OCI-LY7 (cell line): ENCODE measurements around the gene DDX39B. TPM values are rescaled to one million over a fixed set of nuclear protein-coding genes. Genes with fewer than 3 reads are reported as not detected.

Source experiments
- BruUV-seq: library from RNA; stranded (reverse); fragments of 400-500 nt; replicated peaks from 2 replicates; lab custom pipeline; 2021; lab: Mats Ljungman, UMichigan
- CTCF ChIA-PET: fragments of 300-600 bp; sonication (Branson Sonifier 250); formaldehyde crosslinking; loops from one replicate; lab custom pipeline; 2022; ENCODE audit warnings: antibody characterized with exemption; ENCODE audit not compliant: unreplicated experiment; lab: Charles Lee
- POLR2A ChIA-PET: fragments of 300-600 bp; sonication (Branson Sonifier 250); formaldehyde crosslinking; loops from one replicate; lab custom pipeline; 2022; ENCODE audit warnings: antibody characterized with exemption; lab: Charles Lee
- DNase-seq: peaks from one replicate; pipeline ENCODE4 v3.0.0-alpha.2; 2015; ENCODE audit warnings: low spot score
- H2AFZ ChIP-seq: fragments of 200-600 bp; sonication (generic), shearing (Covaris generic); 2 replicates; pipeline ENCODE4 v1.6.1; 2014; ENCODE audit warnings: mild to moderate bottlenecking, antibody characterized with exemption, low read length, moderate library complexity
- H3K27ac ChIP-seq: fragments of 200-600 bp; sonication (generic); 2 replicates; pipeline ENCODE4 v1.5.1; 2014; ENCODE audit warnings: mixed run types, low read depth, mild to moderate bottlenecking, moderate library complexity, low read length, inconsistent platforms; ENCODE audit not compliant: poor library complexity, severe bottlenecking
- H3K36me3 ChIP-seq: fragments of 200-600 bp; sonication (generic); 2 replicates; pipeline ENCODE4 v1.6.1; 2014; ENCODE audit warnings: mild to moderate bottlenecking, antibody characterized with exemption, low read length, moderate library complexity, mixed read lengths; ENCODE audit not compliant: insufficient read depth
- H3K4me1 ChIP-seq: fragments of 200-600 bp; sonication (generic); 2 replicates; pipeline ENCODE4 v1.5.1; 2014; ENCODE audit warnings: mild to moderate bottlenecking, low read length; ENCODE audit not compliant: insufficient read depth, poor library complexity, severe bottlenecking
- H3K4me2 ChIP-seq: fragments of 200-600 bp; sonication (generic); 2 replicates; pipeline ENCODE4 v1.6.1; 2014; ENCODE audit warnings: mild to moderate bottlenecking, low read length
- H3K4me3 ChIP-seq: fragments of 200-600 bp; sonication (generic); 2 replicates; pipeline ENCODE4 v1.5.1; 2014; ENCODE audit warnings: mild to moderate bottlenecking, low read depth, low read length; ENCODE audit not compliant: poor library complexity, severe bottlenecking
- H3K79me2 ChIP-seq: fragments of 200-600 bp; sonication (generic); 2 replicates; pipeline ENCODE4 v1.6.1; 2016; ENCODE audit warnings: low read depth, mild to moderate bottlenecking, low read length, moderate library complexity, mixed read lengths; ENCODE audit not compliant: insufficient read depth
- H3K9me2 ChIP-seq: fragments of 200-600 bp; sonication (generic); 2 replicates; pipeline ENCODE4 v1.6.1; 2016; ENCODE audit warnings: mild to moderate bottlenecking, low read length, mixed read lengths; ENCODE audit not compliant: insufficient read depth
- H3K9me3 ChIP-seq: fragments of 200-600 bp; sonication (generic); 2 replicates; pipeline ENCODE4 v1.6.1; 2014; ENCODE audit warnings: mild to moderate bottlenecking, mixed run types, low read length, mixed read lengths
- H4K20me1 ChIP-seq: fragments of 200-600 bp; sonication (generic); 2 replicates; pipeline ENCODE4 v1.6.1; 2014; ENCODE audit warnings: mild to moderate bottlenecking, antibody characterized with exemption, low read length, moderate library complexity, mixed read lengths; ENCODE audit not compliant: insufficient read depth
- CTCF ChIP-seq: fragments of 200-600 bp; sonication (generic); conservative IDR thresholded peaks from 2 replicates; pipeline ENCODE4 v1.5.1; 2014; ENCODE audit warnings: mild to moderate bottlenecking, antibody characterized with exemption, low read length, moderate library complexity, mixed read lengths
- EZH2phosphoT487 ChIP-seq: fragments of 200-600 bp; sonication (generic); IDR thresholded peaks from 2 replicates; pipeline ENCODE4 v1.6.1; 2018; ENCODE audit warnings: low read depth, borderline replicate concordance, mild to moderate bottlenecking, mixed run types, antibody characterized with exemption, low read length, moderate library complexity, mixed read lengths
- intact Hi-C: fragments of 100-400 bp; cut with micrococcal nuclease; formaldehyde crosslinking; loops from one replicate; pipeline ENCODE4 v1.10.0; 2022; ENCODE audit not compliant: unreplicated experiment
- total RNA-seq, 2 experiments: library from RNA; depleted of rRNA in 1 of 2; stranded (reverse); fragments of >200 nt in 1 of 2; shearing (Covaris generic) in 1 of 2; gene quantifications; 2 replicates each; pipeline ENCODE4 v1.2.3, GENCODE V29; 2014 to 2022

DDX39B gene
- total RNA-seq, 2 experiments from 2014 or later, result 481 to 736 TPM

GRCh38 chr6:31541059-31541657, 645 bp downstream of the DDX39B start:
- POLR2A ChIA-PET, result interaction anchor here (0.6 to 3.1 kb wide), 20 partner anchors 10 to 195 kb away, joined by 3 to 20 read pairs (median 4); partner anchors contain the start of genes AIF1, BAG6, CLIC1 and GPANK1
- peak; percentile 83 for DNase-seq
- no peaks in the 10 kb centered on the region for H3K9me2 ChIP-seq
- H4K20me1 ChIP-seq, result peaks cover 35% of the 10 kb centered on the region
- H3K9me3 ChIP-seq, result no peaks in the 10 kb centered on the region
- peak overlapping the region; percentile 83 for H3K27ac ChIP-seq
- H3K4me3 ChIP-seq, result peak overlapping the region; percentile 77
- CTCF ChIA-PET, result interaction anchor here (1.2 kb wide), 1 partner anchor 10 kb away, joined by 4 read pairs; no protein-coding TSS in a partner anchor
- intact Hi-C loops, result loop anchor here (5.0 to 10.0 kb wide), 2 partner anchors 139 to 254 kb away; partner anchors contain the start of genes MICA and VARS1
- peaks cover 69% of the 10 kb centered on the region for H3K79me2 ChIP-seq
- peak overlapping the region; percentile 100 for H3K4me2 ChIP-seq
- TSS peak; percentile 82 for BruUV-seq
- peaks cover 55% of the 10 kb centered on the region for H3K4me1 ChIP-seq
- no peak for TF ChIP-seq CTCF
- TF ChIP-seq EZH2phosphoT487, result no peak
- peaks cover 52% of the 10 kb centered on the region for H3K36me3 ChIP-seq
- no peak overlapping the region for H2AFZ ChIP-seq

DNA sequence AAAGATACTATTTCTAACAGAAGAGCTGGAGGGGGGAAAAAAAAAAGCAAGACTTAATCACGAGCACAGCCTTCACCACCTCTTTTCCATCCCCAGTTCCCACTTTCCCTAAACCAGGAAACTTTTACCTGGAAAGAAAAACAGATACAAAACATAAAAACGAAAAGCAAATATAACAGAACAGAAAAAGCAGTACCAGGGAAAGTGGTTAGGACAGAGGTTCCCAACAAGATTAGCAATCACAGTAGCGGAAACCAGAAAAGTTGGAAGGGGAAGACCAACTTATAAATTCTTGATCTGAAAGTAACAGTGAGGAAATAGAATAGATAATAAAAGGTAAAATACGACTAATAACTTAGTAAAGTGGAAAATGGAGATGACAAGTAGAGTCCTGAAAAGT, 1.2 kb downstream of the DDX39B start:
- Histone ChIP-seq H2AFZ (no peak overlapping the region), H3K79me2 (peaks cover 74% of the 10 kb centered on the region), H3K27ac (peak overlapping the region; percentile 83), H3K4me3 (peak overlapping the region; percentile 77), H3K9me2 (no peaks in the 10 kb centered on the region), H3K4me1 (peaks cover 50% of the 10 kb centered on the region), H4K20me1 (peaks cover 41% of the 10 kb centered on the region), H3K9me3 (no peaks in the 10 kb centered on the region), H3K4me2 (peak overlapping the region; percentile 100), H3K36me3 (peaks cover 57% of the 10 kb centered on the region)
- BruUV-seq, result no TSS peak
- CTCF ChIA-PET, result interaction anchor here (1.2 kb wide), 1 partner anchor 11 kb away, joined by 4 read pairs; no protein-coding TSS in a partner anchor
- POLR2A ChIA-PET, result interaction anchor here (0.8 to 3.1 kb wide), 10 partner anchors 13 to 144 kb away, joined by 3 to 20 read pairs (median 4); partner anchors contain the start of genes BAG6, GPANK1 and TNF
- DNase-seq, result no peak
- intact Hi-C loops, result loop anchor here (5.0 to 10.0 kb wide), 2 partner anchors 138 to 254 kb away; partner anchors contain the start of genes MICA and VARS1
- TF ChIP-seq CTCF, result no peak
- no peak for TF ChIP-seq EZH2phosphoT487
